Measurements from ENCODE around the gene OTULINL.

- TF ChIP-seq EZH2phosphoT487 (IDR thresholded peaks at IDR 0.05; ENCODE audit: borderline replicate concordance, low read length) (no peak), CTCF (conservative IDR thresholded peaks at IDR 0.05; ENCODE audit: low read depth, low read length) (no peak)
Measured at GRCh38 chr5:14599476-14600127, 18.0 kb downstream of the OTULINL start.
